Dermis microvascular lymphatic vessel endothelial cell (primary cell): Measurements from ENCODE around the gene FBXO17. TPM values are rescaled to one million over a fixed set of nuclear protein-coding genes. Genes with fewer than 3 reads are reported as not detected.
"Not testable (repeated sequence)": the region's sequence is repeated elsewhere in the genome, so short reads cannot be mapped to it uniquely, and the experiment has no call there.

Experiments
- DNase-seq, 2 donors: peaks; one replicate each; pipeline versions ENCODE4 v3.0.0 to v3.0.0-alpha.2; 2010; ENCODE audit warnings: low read depth in 2 of 2
- total RNA-seq: library from RNA; depleted of rRNA; stranded (reverse); fragments of >200 nt; gene quantifications from 2 replicates; pipeline ENCODE4 v1.2.1, GENCODE V29; 2014

The FBXO17 gene
- total RNA-seq, result 13.6 and 29.0 TPM in 2 replicates

GRCh38 chr19:38975214-38975860 is at the start of gene FBXO17:
Gene FBXO17, minus strand, starts transcription at chr19:38975742. Its CDS starts 25,423 bp downstream, at chr19:38950319.
- peak in 1 of 2 donors; percentile 61 for DNase-seq

- DNase-seq, result no peak
These were observed 49.5 kb upstream of the FBXO17 start for GRCh38 chr19:39024875-39025641.

GRCh38 chr19:39021063-39021462 is 45.5 kb upstream of the FBXO17 start:
- DNase-seq, result no peak

GRCh38 chr19:39017646-39018045 is 42.1 kb upstream of the FBXO17 start:
- DNase-seq, result no peak

- no peak for DNase-seq
These were observed 41.5 kb upstream of the FBXO17 start for GRCh38 chr19:39017026-39017425.

GRCh38 chr19:39014037-39014436 is 38.5 kb upstream of the FBXO17 start:
- no peak for DNase-seq

- no peak for DNase-seq
These were observed 33.5 kb upstream of the FBXO17 start for GRCh38 chr19:39009001-39009400.

GRCh38 chr19:39008137-39008536 is 32.6 kb upstream of the FBXO17 start:
- no peak for DNase-seq

GRCh38 chr19:39007096-39007495 is 31.6 kb upstream of the FBXO17 start:
- DNase-seq, result no peak

GRCh38 chr19:39004403-39004802 is 28.9 kb upstream of the FBXO17 start:
- DNase-seq, result no peak

- DNase-seq, result no peak
These were observed 28.3 kb upstream of the FBXO17 start for GRCh38 chr19:39003796-39004195.

GRCh38 chr19:39003188-39003587 is 27.6 kb upstream of the FBXO17 start:
- DNase-seq, result no peak

GRCh38 chr19:39001041-39001440 is 25.5 kb upstream of the FBXO17 start:
- DNase-seq, result no peak

- not testable (repeated sequence) for DNase-seq
These were observed 22.0 kb upstream of the FBXO17 start for GRCh38 chr19:38997576-38997975.

- peak in 1 of 2 donors; percentile 68 for DNase-seq
These were observed 17.7 kb upstream of the FBXO17 start for GRCh38 chr19:38993271-38993670.

- DNase-seq, result no peak
These were observed 15.6 kb upstream of the FBXO17 start for GRCh38 chr19:38990949-38991697.

- not testable (repeated sequence) for DNase-seq
These were observed 14.1 kb upstream of the FBXO17 start for GRCh38 chr19:38989614-38990013.

GRCh38 chr19:38989066-38989605 is 13.6 kb upstream of the FBXO17 start:
- no peak for DNase-seq

- DNase-seq, result not testable (repeated sequence)
These were observed 13.1 kb upstream of the FBXO17 start for GRCh38 chr19:38988627-38989026.

- not testable (repeated sequence) for DNase-seq
These were observed 12.2 kb upstream of the FBXO17 start for GRCh38 chr19:38987745-38988144.

GRCh38 chr19:38985262-38985661 is 9.7 kb upstream of the FBXO17 start:
- DNase-seq, result no peak
